Adrenal gland (tissue), 5 donors: ENCODE measurements around the gene VRK3.

ENCODE experiments used
- CTCF ChIP-seq, 6 experiments: fragments of 450-650 bp in 4 of 6; fragments of 200-600 bp in 2 of 6; sonication (generic) in 1 of 6; IDR thresholded peaks; 1 replicate in 5 of 6; 2 replicates in 1 of 6; pipeline versions ENCODE4 v1.5.1 to v1.8.0; 2016 to 2021; ENCODE audit warnings: antibody characterized with exemption in 6 of 6, mild to moderate bottlenecking in 2 of 6, moderate library complexity in 1 of 6
- POLR2A ChIP-seq, 2 donors: fragments of 450-650 bp; IDR thresholded peaks; one replicate each; pipeline ENCODE4 v1.6.1; 2017; ENCODE audit warnings: antibody characterized with exemption in 2 of 2, mild to moderate bottlenecking in 2 of 2, moderate library complexity in 1 of 2
- donor health status: DM: no; HTN: no; CAD: no.

GRCh38 chr19:50042363-50043024 is 17.3 kb upstream of the VRK3 start:
- TF ChIP-seq CTCF (IDR thresholded peaks at IDR 0.05) (no peak), POLR2A (IDR thresholded peaks at IDR 0.05) (no peak)
